GM20000 (cell line): Measurements from ENCODE around the gene PARP12.

Experiments
- DNase-seq: peaks from one replicate; pipeline ENCODE4 v3.0.0; 2012; ENCODE audit warnings: low spot score
- TF ChIP-seq, protein P1 (sequence below): IDR thresholded peaks from 2 replicates; pipeline ENCODE4 v1.5.1; 2012; ENCODE audit warnings: mild to moderate bottlenecking, control low read depth; ENCODE audit errors: extremely low read depth, missing control alignments

The PARP12 gene

DNA sequence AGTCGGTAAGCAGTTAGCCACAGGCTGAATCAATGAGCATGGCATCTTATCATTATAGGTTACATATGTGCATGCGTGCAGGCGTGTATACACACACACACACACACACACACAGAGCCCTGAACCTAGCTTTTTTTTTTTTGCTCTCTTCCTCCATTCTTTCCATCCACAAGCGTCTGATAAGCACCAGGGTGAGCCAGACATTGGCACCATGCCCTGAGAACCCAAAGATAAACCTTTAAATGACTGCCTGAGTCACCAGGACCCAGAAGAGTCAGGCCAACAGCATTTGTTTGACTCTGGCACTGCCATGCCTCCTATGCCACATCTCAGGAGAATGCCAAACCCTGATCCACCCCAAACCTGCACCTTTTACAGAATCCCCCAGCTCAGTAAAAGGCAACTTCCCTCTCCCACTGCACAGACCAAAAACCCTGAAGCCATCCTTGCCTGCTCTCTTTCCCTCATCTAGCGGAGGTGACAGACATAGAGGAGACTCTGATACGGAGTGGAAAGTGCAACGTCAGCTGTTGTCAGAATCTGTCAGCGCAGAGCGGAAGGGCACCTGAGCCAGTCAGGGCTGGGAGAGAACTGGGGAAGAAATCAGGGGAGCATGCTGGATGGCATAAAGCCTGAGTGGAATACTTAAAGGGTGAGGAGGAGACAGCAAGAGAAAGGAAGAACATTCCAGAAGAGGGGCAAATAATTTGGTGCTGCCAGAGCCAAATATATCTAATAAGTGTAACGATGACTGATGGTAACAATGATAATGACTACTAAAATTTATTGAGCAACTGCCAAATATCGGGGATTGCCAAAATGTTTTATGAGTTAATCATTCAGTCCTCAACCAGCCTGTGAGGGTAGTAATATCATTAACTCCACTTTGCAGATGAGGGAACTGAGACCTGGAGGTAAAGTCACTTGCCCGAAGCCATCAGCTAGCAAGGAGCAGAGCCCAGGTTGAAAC is 3.2 kb downstream of the PARP12 start:
- DNase-seq, result no peak
- TF ChIP-seq, protein P1, sequence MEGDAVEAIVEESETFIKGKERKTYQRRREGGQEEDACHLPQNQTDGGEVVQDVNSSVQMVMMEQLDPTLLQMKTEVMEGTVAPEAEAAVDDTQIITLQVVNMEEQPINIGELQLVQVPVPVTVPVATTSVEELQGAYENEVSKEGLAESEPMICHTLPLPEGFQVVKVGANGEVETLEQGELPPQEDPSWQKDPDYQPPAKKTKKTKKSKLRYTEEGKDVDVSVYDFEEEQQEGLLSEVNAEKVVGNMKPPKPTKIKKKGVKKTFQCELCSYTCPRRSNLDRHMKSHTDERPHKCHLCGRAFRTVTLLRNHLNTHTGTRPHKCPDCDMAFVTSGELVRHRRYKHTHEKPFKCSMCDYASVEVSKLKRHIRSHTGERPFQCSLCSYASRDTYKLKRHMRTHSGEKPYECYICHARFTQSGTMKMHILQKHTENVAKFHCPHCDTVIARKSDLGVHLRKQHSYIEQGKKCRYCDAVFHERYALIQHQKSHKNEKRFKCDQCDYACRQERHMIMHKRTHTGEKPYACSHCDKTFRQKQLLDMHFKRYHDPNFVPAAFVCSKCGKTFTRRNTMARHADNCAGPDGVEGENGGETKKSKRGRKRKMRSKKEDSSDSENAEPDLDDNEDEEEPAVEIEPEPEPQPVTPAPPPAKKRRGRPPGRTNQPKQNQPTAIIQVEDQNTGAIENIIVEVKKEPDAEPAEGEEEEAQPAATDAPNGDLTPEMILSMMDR, result no peak

DNA sequence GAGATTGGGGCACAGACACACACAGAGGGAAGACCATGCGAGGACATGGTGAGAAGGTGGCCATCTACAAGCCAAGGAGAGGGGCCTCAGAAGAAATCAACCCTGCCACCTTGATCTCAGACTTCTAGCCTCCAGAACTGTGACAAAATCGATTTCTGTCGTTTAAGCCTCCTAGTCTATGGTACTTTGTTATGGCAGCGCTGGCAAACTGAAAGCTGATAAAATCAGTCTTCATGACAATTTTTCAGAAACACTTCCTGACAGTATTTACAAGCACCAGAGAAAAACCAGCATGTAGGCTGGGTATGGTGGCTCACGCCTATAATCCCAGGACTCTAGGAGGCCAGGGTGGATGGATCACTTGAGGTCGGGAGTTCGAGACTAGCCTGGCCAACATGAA is 4.2 kb downstream of the PARP12 start:
- TF ChIP-seq, protein P1, result no peak
- no peak for DNase-seq

DNA sequence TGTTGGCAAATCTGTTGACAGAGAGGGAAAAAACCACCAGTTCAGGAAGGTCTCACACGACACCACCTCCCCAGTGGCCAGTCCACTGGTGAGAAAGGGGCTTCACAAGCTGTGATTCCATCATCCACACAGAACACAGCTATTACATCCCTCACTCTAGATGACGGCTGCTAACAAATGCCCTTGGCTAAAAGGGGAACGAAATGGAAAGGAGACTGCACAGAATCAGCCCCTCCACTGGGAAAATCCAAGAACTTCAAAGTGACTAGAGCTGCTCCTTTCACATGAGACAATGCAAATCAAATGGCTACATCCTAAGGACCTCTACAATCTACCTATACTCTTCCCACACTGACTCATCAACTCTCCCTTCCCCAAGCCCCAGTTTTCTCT is 5.6 kb downstream of the PARP12 start:
- DNase-seq, result no peak
- TF ChIP-seq, protein P1, result no peak

DNA sequence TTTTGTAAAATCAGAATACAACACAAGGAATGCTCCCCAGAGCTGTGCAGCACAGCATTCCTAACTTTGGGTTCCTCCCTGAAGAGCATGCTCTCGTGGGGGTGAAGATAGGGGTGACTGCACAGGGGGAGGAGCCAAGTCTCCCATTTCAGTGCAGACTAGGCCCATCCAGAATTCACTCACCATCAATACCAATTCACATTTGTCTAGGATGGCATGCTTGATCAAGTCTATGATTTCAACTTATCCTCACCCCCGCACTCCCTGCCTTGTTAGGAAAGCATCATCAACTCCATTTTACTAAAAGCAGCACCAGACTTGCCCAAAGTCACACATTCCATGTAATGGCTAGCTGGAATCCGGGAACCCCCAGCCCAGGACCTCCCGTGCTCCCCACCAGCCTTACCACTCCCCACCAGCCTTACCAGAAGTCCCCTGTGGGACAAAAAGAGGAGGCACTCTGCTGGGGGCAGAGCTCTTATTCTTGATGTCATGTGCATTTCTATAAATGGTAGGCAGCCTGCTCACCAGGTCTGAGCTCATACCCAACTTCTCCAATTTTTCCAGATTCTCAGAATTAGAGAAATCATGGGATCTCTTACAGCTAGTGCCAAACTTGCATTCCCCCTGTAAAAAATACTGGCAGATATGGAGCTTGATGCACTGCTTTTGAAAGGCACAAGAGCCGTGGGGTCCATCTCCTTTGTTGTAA is 6.2 kb downstream of the PARP12 start:
- DNase-seq, result no peak
- TF ChIP-seq, protein P1, result no peak

DNA sequence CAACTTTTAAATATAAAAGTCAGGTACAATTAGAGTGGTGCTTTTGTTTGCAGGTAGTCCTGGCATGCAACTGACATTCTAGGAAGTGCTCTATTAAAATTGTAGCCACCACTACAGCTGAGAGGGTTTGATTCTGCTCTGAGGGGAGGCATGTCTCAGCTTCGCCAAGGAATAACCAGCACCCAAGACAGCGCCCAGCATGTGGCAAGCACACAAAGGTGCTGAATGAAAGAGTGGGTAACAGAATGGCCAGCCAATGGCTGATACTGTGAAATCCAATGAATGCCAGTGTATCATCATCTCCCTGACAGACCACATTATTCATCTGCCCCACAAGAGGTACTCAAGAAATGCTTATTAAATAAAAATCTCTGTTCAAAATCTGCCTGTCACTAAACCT is 6.9 kb downstream of the PARP12 start:
- no peak for DNase-seq
- TF ChIP-seq, protein P1, result no peak

DNA sequence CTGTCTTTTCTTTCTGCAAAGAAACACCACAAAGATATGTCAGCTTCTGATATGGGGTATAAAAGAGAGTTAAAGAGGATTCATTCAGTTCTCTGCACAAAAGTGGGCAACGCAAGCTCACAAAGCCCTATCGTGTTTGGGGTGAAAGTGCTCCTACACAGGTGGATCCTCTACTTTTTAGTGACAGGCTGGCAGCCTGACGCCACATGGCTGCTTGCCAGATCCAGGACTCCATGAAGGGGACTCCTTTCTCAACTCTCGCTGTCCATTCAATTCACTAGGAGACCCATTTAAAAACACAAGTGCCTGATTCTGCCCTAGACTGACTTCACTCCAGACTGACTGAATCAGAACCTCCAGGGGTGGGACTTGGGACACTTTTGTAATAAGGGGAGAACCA is 8.0 kb downstream of the PARP12 start:
- no peak for DNase-seq
- TF ChIP-seq, protein P1, result no peak
